ENCODE results near the gene RGS8.

The RGS8 gene

DNA sequence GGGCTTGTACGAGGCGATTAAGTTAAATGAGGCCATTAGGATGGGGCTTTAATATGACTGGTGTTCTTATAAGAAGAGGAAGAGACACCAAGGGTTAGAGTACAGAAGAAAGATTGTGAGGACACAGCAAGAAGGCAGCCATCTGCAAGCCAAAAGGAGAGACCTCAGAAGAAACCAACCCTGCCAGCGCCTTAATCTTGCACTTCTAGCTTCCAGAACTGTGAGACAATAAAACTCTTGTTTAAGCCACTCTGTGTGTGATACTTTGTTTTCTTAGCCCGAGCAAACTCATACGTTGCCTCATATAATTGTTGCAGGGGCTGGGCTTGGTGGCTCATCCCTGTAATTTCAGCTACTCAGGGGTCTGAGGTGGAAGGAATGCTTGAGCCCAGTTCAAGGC lies 46.6 kb downstream of the RGS8 start:
- DNase-seq: no peak

DNA sequence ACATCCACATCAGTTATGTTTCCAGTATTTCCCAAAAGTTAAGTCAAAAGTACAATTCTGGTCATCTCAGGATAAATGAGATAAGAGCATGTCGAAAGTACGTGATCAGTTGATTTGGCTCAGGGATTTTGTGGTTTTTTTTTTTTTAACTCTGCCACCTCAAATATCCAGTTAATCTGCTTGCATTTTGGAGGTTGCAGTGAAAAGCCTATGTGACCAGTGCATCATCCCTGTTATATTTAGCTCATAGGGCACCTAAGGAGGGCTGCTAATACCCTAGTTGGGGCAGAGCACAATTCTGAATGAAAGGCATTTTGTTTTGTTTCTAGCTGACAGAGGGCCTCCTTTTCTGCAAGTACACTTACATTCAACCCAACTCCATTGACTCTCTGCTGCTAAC lies 48.5 kb downstream of the RGS8 start:
- DNase-seq: no peak
